ENCODE measurements around the gene CYTIP. TPM values are rescaled to one million over a fixed set of nuclear protein-coding genes. Genes with fewer than 3 reads are reported as not detected.

The CYTIP gene
- total and polyA plus RNA-seq, 12 donors = 0.72 to 6.7 (median 3.2) TPM

DNA sequence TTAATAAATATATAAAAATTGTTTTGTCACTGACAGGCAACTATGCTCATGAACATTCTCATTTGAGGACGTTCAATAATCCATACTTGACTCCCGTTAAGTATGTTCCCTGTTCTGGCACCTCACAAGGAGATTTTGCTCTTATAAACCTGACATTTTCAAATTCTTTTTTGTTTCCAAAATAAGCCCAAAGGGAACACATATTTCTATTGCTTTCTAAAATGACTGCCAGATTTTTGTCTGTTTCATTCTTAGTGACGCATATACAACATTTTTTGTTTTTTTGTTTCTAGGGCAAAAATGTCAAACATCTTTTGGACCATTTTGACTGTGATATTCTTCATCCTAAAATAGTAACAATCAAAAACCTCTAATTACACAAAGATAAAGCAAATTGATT is 50.5 kb downstream of the CYTIP start:
- no peaks in the 10 kb centered on the region for H3K4me1 ChIP-seq (replicated peaks in 1 of 2)
- no peak for DNase-seq
- H3K4me3 ChIP-seq = no peak overlapping the region
- H3K36me3 ChIP-seq (replicated peaks in 1 of 2) = no peaks in the 10 kb centered on the region
- H3K27me3 ChIP-seq = no peaks in the 10 kb centered on the region
- H3K9me3 ChIP-seq (replicated peaks in 1 of 3) = no peaks in the 10 kb centered on the region
- TF ChIP-seq CTCF (IDR thresholded peaks at IDR 0.05) (no peak), POLR2A (IDR thresholded peaks at IDR 0.05) (no peak)
- intact Hi-C loops (cut with DNase I) = no loop called here
- WGBS, 4 donors = 64 to 81% (median 70%) methylated on average over 3 of the region's 3 CpGs
- no peak overlapping the region for H3K27ac ChIP-seq

DNA sequence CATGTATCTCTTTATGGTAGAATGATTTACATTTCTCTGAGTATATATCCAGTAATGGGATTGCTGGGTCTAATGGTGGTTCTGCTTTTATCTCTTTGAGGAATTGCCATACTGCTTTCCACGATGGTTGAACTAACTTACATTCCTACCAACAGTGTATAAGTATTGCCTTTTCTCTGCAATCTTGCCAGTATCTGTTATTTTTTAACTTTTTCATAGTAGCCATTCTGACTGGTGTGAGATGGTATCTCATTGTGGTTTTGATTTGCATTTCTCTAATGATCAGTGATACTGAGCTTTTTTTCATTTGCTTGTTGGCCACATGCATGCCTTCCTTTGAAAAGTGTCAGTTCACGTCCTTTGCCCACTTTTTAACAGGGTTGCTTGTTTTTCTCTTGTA is 55.1 kb downstream of the CYTIP start:
- Histone ChIP-seq H3K36me3 (replicated peaks in 1 of 2) (no peaks in the 10 kb centered on the region), H3K27ac (no peak overlapping the region), H3K4me1 (replicated peaks in 1 of 2) (no peaks in the 10 kb centered on the region), H3K4me3 (no peak overlapping the region), H3K27me3 (no peaks in the 10 kb centered on the region), H3K9me3 (replicated peaks in 1 of 3) (no peaks in the 10 kb centered on the region)
- DNase-seq = no peak
- TF ChIP-seq CTCF (IDR thresholded peaks at IDR 0.05) (no peak), POLR2A (IDR thresholded peaks at IDR 0.05) (no peak)
- 66 to 79% (median 74%) methylated on average over 2 of the region's 2 CpGs for WGBS, 4 donors
- intact Hi-C loops (cut with DNase I) = no loop called here

- H3K36me3 ChIP-seq (replicated peaks in 1 of 2) = no peaks in the 10 kb centered on the region
- H3K4me3 ChIP-seq = no peak overlapping the region
- no peak for DNase-seq
- TF ChIP-seq CTCF (IDR thresholded peaks at IDR 0.05) = no peak
- TF ChIP-seq POLR2A (IDR thresholded peaks at IDR 0.05) = no peak
- H3K27ac ChIP-seq = no peak overlapping the region
- H3K9me3 ChIP-seq (replicated peaks in 1 of 3) = no peaks in the 10 kb centered on the region
- no peaks in the 10 kb centered on the region for H3K4me1 ChIP-seq (replicated peaks in 1 of 2)
- no peaks in the 10 kb centered on the region for H3K27me3 ChIP-seq
- intact Hi-C loops (cut with DNase I) = no loop called here
- 57 to 77% (median 66%) methylated on average over 1 of the region's 1 CpG for WGBS, 4 donors
Measured at GRCh38 chr2:157386747-157387146, 57.1 kb downstream of the CYTIP start.

GRCh38 chr2:157386247-157386646 is 57.6 kb downstream of the CYTIP start:
- Histone ChIP-seq H3K27ac (no peak overlapping the region), H3K4me3 (no peak overlapping the region), H3K27me3 (no peaks in the 10 kb centered on the region), H3K4me1 (replicated peaks in 1 of 2) (no peaks in the 10 kb centered on the region), H3K9me3 (replicated peaks in 1 of 3) (no peaks in the 10 kb centered on the region), H3K36me3 (replicated peaks in 1 of 2) (no peaks in the 10 kb centered on the region)
- no peak for DNase-seq
- intact Hi-C loops (cut with DNase I) = no loop called here
- TF ChIP-seq CTCF (IDR thresholded peaks at IDR 0.05) = no peak
- WGBS, 4 donors = 35 to 67% (median 60%) methylated on average over 1 of the region's 1 CpG

All from adrenal gland (tissue), 12 donors.